Stimulated activated CD4-positive, alpha-beta T cell treated with anti-CD3 and anti-CD28 coated beads, Interleukin-4, amount 100 ng/mL, for 24 hours (primary cell): ENCODE results near the gene CNNM3.
"Not testable (repeated sequence)": the region's sequence is repeated elsewhere in the genome, so short reads cannot be mapped to it uniquely, and the experiment has no call there.

Experiments used
- DNase-seq: peaks from one replicate; pipeline ENCODE4 v3.0.0-alpha.2; 2020

CNNM3 gene

DNA sequence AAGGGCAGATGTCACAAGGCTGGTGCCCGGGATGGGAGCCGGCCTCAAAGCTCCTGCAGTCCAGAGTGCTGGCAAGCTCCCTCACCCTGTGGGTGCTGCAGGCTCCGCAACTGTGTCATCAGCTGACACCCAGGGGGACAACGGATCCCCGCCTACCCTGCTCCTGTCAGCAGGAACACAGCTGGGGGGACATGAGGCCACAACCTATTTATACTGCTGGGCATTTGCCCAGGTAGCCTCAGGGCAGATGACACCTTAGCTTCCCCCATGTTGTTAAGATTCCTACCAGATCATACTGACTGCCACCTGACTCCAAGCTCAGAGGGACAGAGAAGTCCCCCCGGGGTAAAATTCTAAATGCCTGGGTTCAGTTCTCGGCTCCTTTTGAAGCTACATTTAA is 26.5 kb downstream of the CNNM3 start:
- no peak for DNase-seq

DNA sequence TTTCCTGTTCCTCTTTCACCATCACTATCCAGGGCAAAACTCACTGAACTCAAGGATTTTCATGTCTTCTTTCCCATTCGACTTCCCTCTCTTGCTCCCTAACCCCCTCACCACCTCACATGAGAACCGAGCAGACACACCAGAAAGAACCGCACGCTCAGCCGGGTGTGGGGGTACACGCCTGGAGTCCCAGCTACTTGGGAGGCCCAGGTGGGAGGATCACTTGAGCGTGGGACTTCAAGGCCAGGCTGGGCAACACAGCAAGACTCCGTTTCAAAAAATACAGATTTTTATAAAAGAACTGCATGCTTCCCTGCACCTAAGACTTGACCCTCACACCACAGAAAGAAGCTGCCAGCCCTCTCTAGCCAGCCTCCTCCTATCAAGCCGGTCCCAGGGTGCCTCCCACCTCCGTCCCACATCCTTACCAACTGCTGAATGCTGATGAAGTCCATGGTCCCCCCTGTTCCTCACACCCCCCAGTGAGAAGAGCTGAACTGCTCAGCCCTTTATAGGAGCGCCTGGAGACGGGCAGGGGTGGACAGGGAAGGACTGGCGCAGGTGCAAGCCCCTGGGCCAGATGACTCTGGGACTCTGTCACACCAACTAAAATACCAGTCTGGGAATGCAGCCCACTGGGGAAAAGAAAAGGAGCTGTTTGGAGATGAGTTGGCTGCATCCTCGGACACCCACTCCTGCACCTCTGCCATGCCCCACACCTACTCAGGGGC is 27.6 kb downstream of the CNNM3 start, which contains the start of gene ANKRD23:
ANKRD23 (minus strand) TSS at position 484 of the 731 bp plus-strand sequence; CDS start at position 455, 29 bp downstream.
- no peak for DNase-seq

GRCh38 chr2:96844405-96844808 is 28.3 kb downstream of the CNNM3 start:
- DNase-seq = no peak

GRCh38 chr2:96846825-96847224 is 30.8 kb downstream of the CNNM3 start:
- DNase-seq = no peak

DNA sequence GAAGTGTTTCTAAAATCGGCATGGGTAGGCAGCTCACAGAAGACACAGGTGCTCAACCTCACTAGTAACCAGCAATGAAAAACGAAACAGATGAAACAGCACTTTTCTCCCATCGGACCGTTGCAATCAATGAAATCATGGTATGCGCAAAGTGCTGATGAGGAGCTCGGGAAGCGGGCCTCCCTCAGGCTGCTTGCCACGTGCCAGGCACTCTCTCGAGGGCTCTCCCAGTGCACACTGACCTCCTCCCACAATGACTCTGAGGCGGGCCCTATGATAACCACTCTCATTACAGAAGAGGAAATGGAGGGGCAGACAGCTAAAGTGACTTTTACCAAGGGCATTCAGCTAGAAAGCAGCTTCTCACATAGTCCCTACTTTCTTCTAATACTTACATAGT is 31.5 kb downstream of the CNNM3 start:
- DNase-seq = no peak

- no peak for DNase-seq
Measured at GRCh38 chr2:96848264-96848663, 32.2 kb downstream of the CNNM3 start.

GRCh38 chr2:96852667-96853066 is 36.6 kb downstream of the CNNM3 start:
- no peak for DNase-seq

DNA sequence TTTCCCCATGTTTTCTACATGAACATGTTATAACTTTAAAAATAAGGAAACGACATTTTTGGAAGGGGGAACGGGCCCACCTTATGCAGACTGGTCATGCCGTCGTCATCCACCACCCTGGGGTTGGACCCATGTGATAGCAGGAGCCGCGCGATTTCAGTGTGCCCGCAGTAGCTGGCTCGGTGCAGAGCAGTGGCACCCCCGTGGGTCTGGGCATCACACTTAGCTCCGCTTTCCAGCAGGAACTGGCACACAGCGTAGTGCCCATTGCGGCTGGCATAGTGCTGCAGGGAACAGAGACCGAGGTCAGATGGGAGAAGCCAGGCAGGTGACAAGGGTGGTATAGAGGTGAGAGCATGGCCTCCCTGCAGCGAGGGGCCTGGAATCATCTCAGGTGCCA is 37.3 kb downstream of the CNNM3 start:
- DNase-seq = no peak

- peak; percentile 45 for DNase-seq
Measured at GRCh38 chr2:96856776-96857666, 41.0 kb downstream of the CNNM3 start.

GRCh38 chr2:96857667-96858372 is 41.8 kb downstream of the CNNM3 start, which contains the start of gene ANKRD39:
ANKRD39 (minus strand) TSS chr2:96858016; CDS start chr2:96857987, 29 bp downstream.
- peak; percentile 98 for DNase-seq

DNA sequence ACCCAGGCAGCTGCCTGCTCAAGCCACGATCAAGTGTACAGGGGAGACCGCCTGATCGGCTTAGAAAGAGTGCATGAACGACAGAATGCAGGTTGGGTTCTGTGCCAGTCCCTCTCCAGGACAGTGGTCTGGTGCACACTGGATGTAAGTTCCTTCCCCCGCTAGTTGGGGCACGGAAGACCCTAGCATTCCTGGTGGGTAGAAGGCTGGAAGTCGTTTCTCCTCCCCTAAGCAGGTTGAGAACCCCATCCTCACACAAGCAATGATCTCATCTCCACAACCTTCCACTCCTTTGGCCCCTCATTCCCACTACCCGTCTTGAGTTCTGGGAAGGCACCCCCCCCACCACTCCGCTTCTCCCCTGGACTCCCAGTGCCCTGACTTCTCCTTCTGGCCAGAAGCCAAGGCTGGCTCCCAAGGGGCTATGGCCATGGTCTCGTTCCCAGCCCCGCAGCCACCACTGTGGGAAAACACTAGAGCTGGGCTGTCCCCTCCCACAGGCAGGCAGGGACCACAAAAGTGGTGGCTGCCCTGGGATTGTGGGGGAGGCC is 43.1 kb downstream of the CNNM3 start:
- no peak for DNase-seq

DNA sequence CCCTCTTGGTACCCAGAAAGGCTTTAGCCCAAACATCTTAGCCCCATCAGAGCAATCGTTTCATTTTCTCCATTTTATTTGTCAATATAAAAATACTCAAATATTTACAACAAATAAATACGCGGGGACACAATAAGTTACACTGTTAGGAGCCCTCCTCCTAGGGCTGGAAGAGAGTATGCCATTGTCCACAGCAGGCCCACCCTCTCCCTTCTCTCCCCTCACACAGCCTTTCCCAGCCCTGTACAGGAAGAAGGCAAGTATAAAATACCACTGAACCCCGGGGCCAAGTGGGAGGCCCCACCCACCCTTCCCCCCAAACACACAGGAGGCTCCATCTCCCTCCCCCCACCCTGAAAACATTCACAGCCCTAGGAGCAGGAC is 43.6 kb downstream of the CNNM3 start:
- DNase-seq = no peak

DNA sequence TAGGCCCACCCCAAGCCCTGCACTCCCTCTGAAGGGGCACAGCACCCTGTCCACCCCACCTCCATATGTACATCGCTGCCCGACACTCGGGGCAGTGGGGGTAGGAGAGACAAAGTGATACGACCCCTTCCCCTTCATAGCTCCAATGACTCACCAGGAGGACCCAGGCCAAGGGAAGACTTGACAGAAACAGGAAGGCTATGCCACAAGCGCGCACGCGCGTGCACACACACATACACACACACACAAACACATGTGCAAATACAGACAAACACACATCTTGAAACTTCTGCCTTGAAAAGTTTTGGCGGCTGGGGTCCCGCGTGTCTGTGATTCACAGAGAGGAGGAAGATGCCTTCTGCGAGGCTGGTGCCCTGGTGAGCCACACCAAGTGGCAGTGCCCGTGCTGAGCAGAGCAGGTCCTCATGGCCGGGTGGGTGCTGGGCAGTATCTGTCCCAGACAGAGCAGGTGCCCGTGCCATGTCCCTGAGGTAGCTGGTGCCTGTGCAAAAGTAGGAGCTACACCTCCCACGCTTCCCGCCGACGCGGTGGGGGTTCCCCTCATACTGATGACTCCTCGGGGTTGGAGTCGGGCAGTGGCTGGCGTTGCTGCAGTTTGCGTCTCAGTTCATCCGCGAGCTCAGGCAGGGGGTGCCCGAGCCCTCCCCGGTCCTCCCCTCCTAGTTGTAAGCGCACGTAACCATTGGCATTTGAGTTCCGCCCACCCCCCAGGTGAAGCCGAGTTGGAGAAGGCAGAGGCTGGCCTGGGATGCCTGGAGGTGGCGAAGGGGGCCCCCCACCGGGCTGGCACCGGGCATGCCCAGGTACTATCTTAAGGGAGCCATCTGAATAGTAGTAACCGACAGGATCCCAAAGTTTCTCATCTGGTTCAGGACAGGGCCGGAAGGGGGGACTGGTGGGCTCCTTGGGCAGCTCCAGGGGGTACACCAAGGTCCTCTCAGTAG is 44.3 kb downstream of the CNNM3 start:
- DNase-seq = peak; percentile 59

- no peak for DNase-seq
Measured at GRCh38 chr2:96861074-96861473, 45.0 kb downstream of the CNNM3 start.

GRCh38 chr2:96863056-96863455 is 47.0 kb downstream of the CNNM3 start:
- DNase-seq = not testable (repeated sequence)

DNA sequence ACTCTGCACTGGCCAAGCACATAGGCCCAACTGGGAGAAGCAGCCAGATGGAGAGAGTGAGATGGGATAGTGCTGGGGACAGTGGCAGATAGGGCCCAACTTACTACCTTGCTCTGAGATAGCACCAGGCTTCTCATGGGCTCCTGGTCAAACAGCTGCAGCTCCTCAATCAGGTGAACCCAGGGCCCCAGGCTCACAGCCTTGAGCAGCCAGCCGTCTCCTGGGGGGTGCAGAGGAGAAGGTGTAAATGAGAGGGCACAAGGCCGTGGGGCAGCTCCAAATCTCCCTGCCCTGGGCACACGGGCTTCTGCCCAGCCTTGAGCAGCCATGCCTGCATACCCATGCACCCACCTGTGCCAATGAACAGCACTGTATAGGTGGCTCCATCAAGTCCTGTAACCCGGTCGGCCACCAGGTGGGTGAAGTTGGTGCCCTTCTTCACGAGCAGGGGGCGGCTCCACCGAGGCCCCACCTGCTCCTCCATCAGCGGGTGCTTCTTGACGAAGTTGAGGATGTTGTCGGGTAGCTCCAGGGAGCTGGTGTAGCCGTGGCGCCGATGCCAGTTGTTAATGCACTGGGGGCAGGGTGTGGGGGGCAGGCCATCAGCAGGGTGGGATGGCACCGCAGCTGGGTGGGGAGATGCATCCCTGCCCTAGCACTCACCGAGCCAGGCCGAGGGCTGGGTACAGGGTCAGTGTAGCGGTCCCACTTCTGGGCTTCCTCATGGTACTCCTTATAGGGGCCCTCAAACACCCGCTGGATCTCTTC is 47.7 kb downstream of the CNNM3 start:
- no peak for DNase-seq

- no peak for DNase-seq
Measured at GRCh38 chr2:96864343-96865091, 48.4 kb downstream of the CNNM3 start.

DNA sequence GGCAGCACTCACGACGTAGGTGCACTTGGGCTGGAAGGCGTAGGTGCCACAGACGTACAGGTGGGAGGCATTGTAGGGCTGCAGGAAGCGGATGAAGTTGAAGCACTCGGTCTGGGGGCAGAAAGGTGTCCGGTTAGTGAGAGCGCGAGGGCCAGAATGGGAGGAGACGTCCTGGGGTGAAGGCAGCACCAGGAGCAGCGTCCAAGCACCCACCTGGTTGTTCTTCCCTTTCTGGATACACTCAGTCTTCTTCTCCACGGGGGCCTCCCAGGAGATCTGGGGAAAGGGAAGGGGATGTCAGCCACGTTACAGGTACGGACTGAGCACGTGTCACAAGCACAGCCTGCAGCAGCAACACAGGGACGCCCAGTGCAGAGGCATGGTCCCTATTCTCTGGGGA is 49.6 kb downstream of the CNNM3 start:
- DNase-seq = no peak

GRCh38 chr2:96866149-96866548 is 50.1 kb downstream of the CNNM3 start:
- no peak for DNase-seq

DNA sequence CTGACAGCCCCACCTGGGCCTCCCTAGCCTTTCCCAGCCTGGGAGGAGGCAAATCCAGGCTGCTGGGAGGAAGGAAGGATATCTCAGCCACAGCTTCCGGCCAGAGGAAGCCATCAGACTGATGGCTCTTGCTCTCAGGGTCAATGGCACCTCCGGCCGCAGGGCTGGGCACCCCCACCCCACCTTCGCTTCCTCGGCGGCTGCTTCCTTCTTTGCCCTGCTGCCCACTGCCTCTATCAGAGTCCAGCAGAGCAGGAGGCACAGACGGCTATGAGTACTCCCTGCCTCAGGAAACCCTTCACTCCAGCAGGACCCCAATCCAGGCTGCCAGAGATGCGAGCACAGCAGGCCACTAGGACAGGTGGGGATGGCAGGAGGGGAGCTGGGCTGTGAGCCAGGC is 50.5 kb downstream of the CNNM3 start:
- no peak for DNase-seq
